Umbilical cord (tissue), 2 donors: ENCODE results near the gene FIGNL1. TPM values are rescaled to one million over a fixed set of nuclear protein-coding genes. Genes with fewer than 3 reads are reported as not detected.

Experiments used
- DNase-seq: peaks from one replicate; pipeline ENCODE4 v3.0.0-alpha.2; 2015; ENCODE audit warnings: low spot score
- total RNA-seq: library from RNA; depleted of rRNA; stranded (reverse); fragments of >200 nt; gene quantifications from one replicate; pipeline ENCODE4 v1.2.3, GENCODE V29; 2014; ENCODE audit warnings: low replicate concordance; ENCODE audit not compliant: insufficient read depth

Gene FIGNL1
- total RNA-seq, 1 donor from 2014 or later = 9.6 TPM

- no peak for DNase-seq
These were observed 22.6 kb downstream of the FIGNL1 start for GRCh38 chr7:50427518-50427917.

- no peak for DNase-seq
These were observed 23.7 kb downstream of the FIGNL1 start for GRCh38 chr7:50426280-50427045.

- no peak for DNase-seq
These were observed 24.8 kb downstream of the FIGNL1 start for GRCh38 chr7:50425318-50425717.

GRCh38 chr7:50423860-50424259 is 26.3 kb downstream of the FIGNL1 start:
- DNase-seq = no peak

- no peak for DNase-seq
These were observed 27.3 kb downstream of the FIGNL1 start for GRCh38 chr7:50422858-50423257.

GRCh38 chr7:50421043-50421442 is 29.1 kb downstream of the FIGNL1 start:
- no peak for DNase-seq

- DNase-seq = no peak
These were observed 31.4 kb downstream of the FIGNL1 start for GRCh38 chr7:50418526-50419290.

- DNase-seq = peak; percentile 82
These were observed 32.0 kb downstream of the FIGNL1 start for GRCh38 chr7:50418086-50418515.

GRCh38 chr7:50416527-50417182 is 33.5 kb downstream of the FIGNL1 start:
- peak; percentile 26 for DNase-seq

GRCh38 chr7:50415844-50416364 is 34.2 kb downstream of the FIGNL1 start:
- no peak for DNase-seq

- DNase-seq = no peak
These were observed 36.6 kb downstream of the FIGNL1 start for GRCh38 chr7:50413561-50413960.

GRCh38 chr7:50412973-50413372 is 37.2 kb downstream of the FIGNL1 start:
- DNase-seq = no peak

- DNase-seq = no peak
These were observed 38.8 kb downstream of the FIGNL1 start for GRCh38 chr7:50411332-50411731.

GRCh38 chr7:50409856-50410745 is 40.0 kb downstream of the FIGNL1 start:
- DNase-seq = no peak

- DNase-seq = no peak
These were observed 43.2 kb downstream of the FIGNL1 start for GRCh38 chr7:50406935-50407334.

- no peak for DNase-seq
These were observed 44.9 kb downstream of the FIGNL1 start for GRCh38 chr7:50405221-50405620.

GRCh38 chr7:50404392-50404791 is 45.8 kb downstream of the FIGNL1 start:
- DNase-seq = no peak

GRCh38 chr7:50400114-50400513 is 50.0 kb downstream of the FIGNL1 start:
- no peak for DNase-seq

GRCh38 chr7:50399635-50400034 is 50.5 kb downstream of the FIGNL1 start:
- no peak for DNase-seq

GRCh38 chr7:50399206-50399605 is 50.9 kb downstream of the FIGNL1 start:
- no peak for DNase-seq

- no peak for DNase-seq
These were observed 52.2 kb downstream of the FIGNL1 start for GRCh38 chr7:50397971-50398324.
